Measurements from ENCODE around the gene GNA12. TPM values are rescaled to one million over a fixed set of nuclear protein-coding genes. Genes with fewer than 3 reads are reported as not detected.

The GNA12 gene
- total and polyA plus RNA-seq, 10 of the 15 experiments (the other 5 are each of a cell fraction or from before 2014, with no cell fraction given), result 1.9 to 51.8 (median 12.6) TPM

GRCh38 chr7:2876031-2876731, 32.1 kb upstream of the GNA12 start:
- DNase-seq (ENCODE audit: low read depth, low spot score) (no peak), FAIRE-seq (no peak), ATAC-seq (no peak)
- ChIA-PET POLR2A (no interaction called here), RAD21 (ENCODE audit: unreplicated experiment) (no interaction called here), CTCF (interaction anchor here (1.3 kb wide), 1 partner anchor 12 kb away, joined by 3 read pairs; no protein-coding TSS in a partner anchor), SMC1A (ENCODE audit: uncharacterized antibody, unreplicated experiment) (no interaction called here)
- in situ Hi-C loops (cut with MboI), result no loop called here
- H3K27ac ChIP-seq (ENCODE audit: control insufficient read depth, insufficient read depth), result no peak overlapping the region
- no peaks in the 10 kb centered on the region; the same call in 1 of the 2 replicates for H4K20me1 ChIP-seq (ENCODE audit: control insufficient read depth, insufficient read depth)
- no peaks in the 10 kb centered on the region for H3K79me2 ChIP-seq (ENCODE audit: control insufficient read depth, insufficient read depth, low read length)
- H3K9ac ChIP-seq (ENCODE audit: control insufficient read depth, insufficient read depth, low read length), result no peak overlapping the region
- peaks cover 7% of the 10 kb centered on the region for H3K4me1 ChIP-seq (ENCODE audit: control insufficient read depth, insufficient read depth, low read length)
- no peak overlapping the region for H3K4me2 ChIP-seq (ENCODE audit: control insufficient read depth, insufficient read depth)
- H3K27me3 ChIP-seq (replicated peaks in 1 of 2; ENCODE audit: control insufficient read depth in 2 of 2, insufficient read depth in 2 of 2, low read length in 1 of 2), result no peaks in the 10 kb centered on the region
- intact Hi-C loops (cut with micrococcal nuclease; ENCODE audit: unreplicated experiment), result no loop called here
- H3K9me3 ChIP-seq (replicated peaks; ENCODE audit: control insufficient read depth, insufficient read depth, low read length), result no peaks in the 10 kb centered on the region
- no peak overlapping the region for H2AFZ ChIP-seq (ENCODE audit: control insufficient read depth, low read depth, low read length)
- H3K36me3 ChIP-seq (ENCODE audit: control insufficient read depth in 2 of 2, insufficient read depth in 2 of 2, low read length in 1 of 2), result no peaks in the 10 kb centered on the region
- 64% methylated on average over 24 of the region's 24 CpGs for WGBS (ENCODE audit: insufficient coverage, insufficient replicate concordance, low lambda C conversion rate, missing lambda C conversion rate)
- no peak overlapping the region for H3K4me3 ChIP-seq
- TF ChIP-seq SREBF2 (IDR thresholded peaks at IDR 0.05; ENCODE audit: low read length) (no peak), NBN (IDR thresholded peaks at IDR 0.05) (no peak), ZNF207 (IDR thresholded peaks at IDR 0.05; ENCODE audit: borderline replicate concordance) (no peak), RBBP5 (conservative IDR thresholded peaks at IDR 0.05) (no peak), ZNF24 (IDR thresholded peaks at IDR 0.05) (no peak), EP300 (IDR thresholded peaks at IDR 0.05; ENCODE audit: borderline replicate concordance in 1 of 2, control insufficient read depth in 1 of 2, low read depth in 2 of 2, low read length in 2 of 2) (no peak), RELB (IDR thresholded peaks at IDR 0.05; ENCODE audit: low read depth) (no peak), IRF3 (IDR thresholded peaks at IDR 0.05) (no peak)
- TF ChIP-seq, protein P1, sequence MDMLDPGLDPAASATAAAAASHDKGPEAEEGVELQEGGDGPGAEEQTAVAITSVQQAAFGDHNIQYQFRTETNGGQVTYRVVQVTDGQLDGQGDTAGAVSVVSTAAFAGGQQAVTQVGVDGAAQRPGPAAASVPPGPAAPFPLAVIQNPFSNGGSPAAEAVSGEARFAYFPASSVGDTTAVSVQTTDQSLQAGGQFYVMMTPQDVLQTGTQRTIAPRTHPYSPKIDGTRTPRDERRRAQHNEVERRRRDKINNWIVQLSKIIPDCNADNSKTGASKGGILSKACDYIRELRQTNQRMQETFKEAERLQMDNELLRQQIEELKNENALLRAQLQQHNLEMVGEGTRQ (IDR thresholded peaks at IDR 0.05; ENCODE audit: borderline replicate concordance, low read depth, low read length), result no peak
- no TSS peak for BruUV-seq (replicated peaks)
